MCF 10A (cell line): Measurements from ENCODE around the gene TAF8. TPM values are rescaled to one million over a fixed set of nuclear protein-coding genes. Genes with fewer than 3 reads are reported as not detected.

Experiments
- BruUV-seq: library from RNA; stranded (reverse); fragments of 400-500 nt; replicated peaks from 2 replicates; lab custom pipeline; 2021; lab: Mats Ljungman, UMichigan
- CTCF ChIA-PET: fragments of 300-600 bp; sonication (Branson Sonifier 250); formaldehyde crosslinking; extraction: SDS; loops from one replicate; lab custom pipeline; 2021; ENCODE audit warnings: antibody characterized with exemption, inconsistent platforms; lab: Yijun Ruan, JAX
- POLR2A ChIA-PET: fragments of 300-600, 350-650 bp; sonication (Branson Sonifier 250); formaldehyde crosslinking; extraction: SDS; loops from one replicate; lab custom pipeline; 2020; ENCODE audit warnings: antibody characterized with exemption, inconsistent platforms; lab: Yijun Ruan, JAX
- DNase-seq: peaks from one replicate; pipeline ENCODE4 v3.0.0-alpha.2; 2018; ENCODE audit not compliant: unreplicated experiment
- H3K27ac Mint-ChIP-seq: one replicate; pipeline ENCODE4 v1.8.0; 2022; ENCODE audit warnings: mild to moderate bottlenecking, low read depth, mixed read lengths; ENCODE audit not compliant: unreplicated experiment
- H3K27me3 Mint-ChIP-seq: one replicate; pipeline ENCODE4 v1.8.0; 2022; ENCODE audit warnings: mixed read lengths; ENCODE audit not compliant: insufficient read depth, unreplicated experiment
- H3K36me3 Mint-ChIP-seq: one replicate; pipeline ENCODE4 v1.8.0; 2022; ENCODE audit warnings: mild to moderate bottlenecking, moderate library complexity, mixed read lengths; ENCODE audit not compliant: insufficient read depth, unreplicated experiment
- H3K4me1 Mint-ChIP-seq: one replicate; pipeline ENCODE4 v1.8.0; 2022; ENCODE audit warnings: mixed read lengths; ENCODE audit not compliant: insufficient read depth, unreplicated experiment
- H3K4me3 Mint-ChIP-seq: one replicate; pipeline ENCODE4 v1.8.0; 2022; ENCODE audit warnings: mild to moderate bottlenecking, moderate library complexity, mixed read lengths; ENCODE audit not compliant: unreplicated experiment
- H3K9me3 Mint-ChIP-seq: one replicate; pipeline ENCODE4 v1.8.0; 2022; ENCODE audit warnings: mixed read lengths; ENCODE audit not compliant: unreplicated experiment
- intact Hi-C: fragments of 100-400 bp; cut with micrococcal nuclease; formaldehyde crosslinking; loops from 2 replicates; pipeline ENCODE4 v1.14.1; 2022
- total RNA-seq: library from RNA; stranded (reverse); gene quantifications from 2 replicates; pipeline ENCODE4 v1.2.3, GENCODE V29; 2022
- TF ChIP-seq, protein P1 (sequence below): fragments of 200-600 bp; IDR thresholded peaks from one replicate; pipeline ENCODE4 v1.8.0; 2022; ENCODE audit warnings: antibody characterized with exemption, mild to moderate bottlenecking; ENCODE audit not compliant: unreplicated experiment

TAF8 gene
- total RNA-seq, 1 experiment from 2014 or later = 23.8 TPM

- peak; percentile 52 for DNase-seq
- peak overlapping the region; percentile 60 for H3K27ac Mint-ChIP-seq
- H3K27me3 Mint-ChIP-seq = no peaks in the 10 kb centered on the region
- peaks cover 13% of the 10 kb centered on the region for H3K36me3 Mint-ChIP-seq
- TF ChIP-seq, protein P1, sequence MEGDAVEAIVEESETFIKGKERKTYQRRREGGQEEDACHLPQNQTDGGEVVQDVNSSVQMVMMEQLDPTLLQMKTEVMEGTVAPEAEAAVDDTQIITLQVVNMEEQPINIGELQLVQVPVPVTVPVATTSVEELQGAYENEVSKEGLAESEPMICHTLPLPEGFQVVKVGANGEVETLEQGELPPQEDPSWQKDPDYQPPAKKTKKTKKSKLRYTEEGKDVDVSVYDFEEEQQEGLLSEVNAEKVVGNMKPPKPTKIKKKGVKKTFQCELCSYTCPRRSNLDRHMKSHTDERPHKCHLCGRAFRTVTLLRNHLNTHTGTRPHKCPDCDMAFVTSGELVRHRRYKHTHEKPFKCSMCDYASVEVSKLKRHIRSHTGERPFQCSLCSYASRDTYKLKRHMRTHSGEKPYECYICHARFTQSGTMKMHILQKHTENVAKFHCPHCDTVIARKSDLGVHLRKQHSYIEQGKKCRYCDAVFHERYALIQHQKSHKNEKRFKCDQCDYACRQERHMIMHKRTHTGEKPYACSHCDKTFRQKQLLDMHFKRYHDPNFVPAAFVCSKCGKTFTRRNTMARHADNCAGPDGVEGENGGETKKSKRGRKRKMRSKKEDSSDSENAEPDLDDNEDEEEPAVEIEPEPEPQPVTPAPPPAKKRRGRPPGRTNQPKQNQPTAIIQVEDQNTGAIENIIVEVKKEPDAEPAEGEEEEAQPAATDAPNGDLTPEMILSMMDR = no peak
- no TSS peak for BruUV-seq
- intact Hi-C loops = no loop called here
- H3K4me3 Mint-ChIP-seq = peak overlapping the region; percentile 91
- ChIA-PET CTCF (interaction anchor here (0.6 to 9.2 kb wide), 8 partner anchors 107 to 296 kb away, joined by 3 to 117 read pairs (median 4); partner anchors contain the start of genes BYSL, CCND3, MED20 and PRICKLE4), POLR2A (interaction anchor here (0.5 to 8.8 kb wide), 21 partner anchors 13 to 842 kb away, joined by 3 to 136 read pairs (median 9); partner anchors contain the start of genes BICRAL, BYSL, C6orf132 and CCND3)
- H3K4me1 Mint-ChIP-seq = peaks cover 32% of the 10 kb centered on the region
- H3K9me3 Mint-ChIP-seq = no peaks in the 10 kb centered on the region
These were observed 3.7 kb upstream of the TAF8 start for GRCh38 chr6:42046464-42047212.

DNA sequence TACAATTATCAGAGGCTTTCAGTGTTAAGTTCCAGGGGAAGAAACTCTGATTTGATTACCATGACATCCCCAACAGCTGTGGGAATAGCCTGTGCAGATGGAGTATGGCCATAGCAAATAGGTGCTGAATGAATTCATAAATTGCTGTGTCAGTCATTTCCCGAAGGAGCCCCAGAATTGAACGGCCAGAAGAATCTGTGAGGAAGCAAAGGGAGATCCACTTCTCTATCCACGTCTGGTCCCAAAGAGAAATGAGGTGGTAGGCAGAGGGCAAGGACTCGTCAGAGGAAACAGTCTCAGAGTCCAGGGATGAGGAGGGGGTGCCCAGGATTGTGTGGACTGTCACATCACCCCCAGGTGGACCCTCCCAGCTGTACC lies 3.1 kb upstream of the TAF8 start:
- TF ChIP-seq, protein P1 = no peak
- H3K36me3 Mint-ChIP-seq = peaks cover 13% of the 10 kb centered on the region
- no peaks in the 10 kb centered on the region for H3K9me3 Mint-ChIP-seq
- BruUV-seq = no TSS peak
- DNase-seq = peak; percentile 17
- peak overlapping the region; percentile 60 for H3K27ac Mint-ChIP-seq
- H3K27me3 Mint-ChIP-seq = no peaks in the 10 kb centered on the region
- ChIA-PET CTCF (interaction anchor here (0.5 to 9.2 kb wide), 5 partner anchors 28 to 297 kb away, joined by 3 to 117 read pairs (median 4); partner anchors contain the start of genes BYSL, CCND3 and MED20), POLR2A (interaction anchor here (0.5 to 8.8 kb wide), 17 partner anchors 71 to 842 kb away, joined by 3 to 136 read pairs (median 14); partner anchors contain the start of genes BYSL, C6orf132, CCND3 and MED20)
- intact Hi-C loops = no loop called here
- peak overlapping the region; percentile 91 for H3K4me3 Mint-ChIP-seq
- H3K4me1 Mint-ChIP-seq = peaks cover 32% of the 10 kb centered on the region

DNA sequence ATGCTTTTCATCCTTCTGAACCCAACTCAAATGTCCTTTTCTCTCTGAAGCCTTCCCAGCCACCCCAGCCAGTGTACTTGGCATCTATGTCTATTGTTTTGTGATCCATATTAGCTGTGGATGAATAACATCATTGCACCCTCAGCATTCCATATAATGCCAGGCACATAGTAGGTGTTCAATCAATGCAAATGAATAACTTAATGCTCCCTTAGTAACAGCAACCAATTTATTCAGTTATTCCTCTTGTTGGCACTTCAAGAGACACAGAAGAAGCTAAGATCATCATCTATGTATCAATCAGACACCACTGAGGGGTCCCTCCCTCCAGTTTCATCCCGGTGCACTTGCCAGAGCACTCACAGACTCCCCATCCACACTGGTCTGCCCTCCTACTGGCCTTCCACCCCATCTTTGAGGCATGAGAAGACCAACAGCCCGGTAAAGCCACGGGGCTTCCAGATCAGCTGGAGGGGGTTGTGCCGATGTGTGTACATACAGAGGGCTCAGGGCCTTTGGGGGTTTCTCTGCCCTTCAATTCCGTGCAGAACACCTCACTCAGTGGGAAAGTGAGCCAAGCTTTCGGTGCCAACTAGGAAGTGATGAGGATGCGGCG lies 2.4 kb upstream of the TAF8 start:
- intact Hi-C loops = no loop called here
- TF ChIP-seq, protein P1 = no peak
- CTCF ChIA-PET = interaction anchor here (0.5 to 9.2 kb wide), 9 partner anchors 27 to 516 kb away, joined by 3 to 117 read pairs (median 3); partner anchors contain the start of genes CCND3, TOMM6 and UBR2
- H3K9me3 Mint-ChIP-seq = no peaks in the 10 kb centered on the region
- H3K27me3 Mint-ChIP-seq = no peaks in the 10 kb centered on the region
- peaks cover 37% of the 10 kb centered on the region for H3K4me1 Mint-ChIP-seq
- peak overlapping the region; percentile 91 for H3K4me3 Mint-ChIP-seq
- H3K36me3 Mint-ChIP-seq = peaks cover 15% of the 10 kb centered on the region
- TSS peak; percentile 31 for BruUV-seq
- H3K27ac Mint-ChIP-seq = peak overlapping the region; percentile 60
- no peak for DNase-seq
- POLR2A ChIA-PET = interaction anchor here (0.6 to 8.8 kb wide), 18 partner anchors 10 to 736 kb away, joined by 3 to 136 read pairs (median 4); partner anchors contain the start of genes BYSL, C6orf132, CCND3 and MED20
